Uterus (tissue), 4 donors: ENCODE measurements around the gene PCDHGA1. TPM values are rescaled to one million over a fixed set of nuclear protein-coding genes. Genes with fewer than 3 reads are reported as not detected.
"Not testable (repeated sequence)": the region's sequence is repeated elsewhere in the genome, so short reads cannot be mapped to it uniquely, and the experiment has no call there.

ENCODE experiments used
- DNase-seq, 2 donors: peaks; one replicate each; pipeline ENCODE4 v3.0.0-alpha.2; 2019 to 2020
- H3K27ac ChIP-seq, 2 donors: fragments of 200-600 bp; sonication (generic); 1 replicate in 1 of 2; 2 replicates in 1 of 2; pipeline ENCODE4 v1.5.1; 2016 to 2018
- H3K27me3 ChIP-seq, 2 donors: fragments of 200-600 bp; sonication (generic); one replicate each; pipeline ENCODE4 v1.5.1; 2018 to 2019; ENCODE audit warnings: control low read depth in 1 of 2
- H3K36me3 ChIP-seq, 2 donors: fragments of 200-600 bp; sonication (generic); one replicate each; pipeline ENCODE4 v1.5.1; 2019; ENCODE audit warnings: control low read depth in 1 of 2
- H3K4me1 ChIP-seq, 2 donors: fragments of 200-600 bp; sonication (generic); one replicate each; pipeline ENCODE4 v1.5.1; 2018 to 2019; ENCODE audit warnings: control low read depth in 1 of 2
- H3K4me3 ChIP-seq, 2 donors: fragments of 200-600 bp; sonication (generic); 1 replicate in 1 of 2; 2 replicates in 1 of 2; pipeline ENCODE4 v1.5.1; 2018 to 2019; ENCODE audit warnings: mild to moderate bottlenecking in 1 of 2
- H3K9me3 ChIP-seq, 2 donors: fragments of 200-600 bp; sonication (generic); one replicate each; pipeline ENCODE4 v1.5.1; 2019; ENCODE audit warnings: control low read depth in 1 of 2
- CTCF ChIP-seq, 4 experiments: fragments of 200-600 bp in 2 of 4; fragments of 450-650 bp in 2 of 4; sonication (generic) in 2 of 4; IDR thresholded peaks; one replicate each; pipeline ENCODE4 v1.5.1; 2016 to 2019; ENCODE audit warnings: antibody characterized with exemption in 4 of 4, mild to moderate bottlenecking in 2 of 4, moderate library complexity in 1 of 4
- POLR2A ChIP-seq, 2 donors: fragments of 450-650 bp; IDR thresholded peaks; one replicate each; pipeline ENCODE4 v1.6.1; 2016; ENCODE audit warnings: antibody characterized with exemption in 2 of 2, mild to moderate bottlenecking in 1 of 2, moderate library complexity in 1 of 2
- intact Hi-C: fragments of 100-400 bp; cut with DNase I; formaldehyde crosslinking; loops from one replicate; pipeline ENCODE4 v1.15.1; 2023; ENCODE audit warnings: low total_unique reads
- total RNA-seq, 4 donors: library from RNA; depleted of rRNA in 3 of 4; stranded (reverse); fragments of >200 nt in 3 of 4; gene quantifications; one replicate each; pipeline versions ENCODE4 v1.1.0 to v1.2.4, GENCODE V29; 2014 to 2023
- donor health status: DM: yes; HTN: yes; CAD: no.

The PCDHGA1 gene
- total RNA-seq = 1 to 10 TPM in 2 of 4 donors, under 1 TPM in 2; under 0.01 to 3.3 (median 1.5) TPM

GRCh38 chr5:141330299-141331080, at the start of gene PCDHGA1:
Gene PCDHGA1, plus strand, starts transcription at chr5:141330514.
- H3K4me3 ChIP-seq = no peak within 1 kb of the TSS
- H3K27ac ChIP-seq = no peak within 1 kb of the TSS
- TF ChIP-seq CTCF (IDR thresholded peaks at IDR 0.05) = no peak
- no peak for TF ChIP-seq POLR2A (IDR thresholded peaks at IDR 0.05)
- intact Hi-C loops = no loop called here
- no peaks in the 10 kb centered on the region for H3K27me3 ChIP-seq
- no peaks in the 10 kb centered on the region for H3K36me3 ChIP-seq
- peaks cover 0 to 41% of the 10 kb centered on the region in 2 donors for H3K9me3 ChIP-seq
- H3K4me1 ChIP-seq = no peaks in the 10 kb centered on the region
- no peak for DNase-seq

GRCh38 chr5:141298376-141298775, 31.9 kb upstream of the PCDHGA1 start:
- Histone ChIP-seq H3K27ac (no peak overlapping the region), H3K4me1 (no peaks in the 10 kb centered on the region), H3K4me3 (no peak overlapping the region), H3K27me3 (no peaks in the 10 kb centered on the region), H3K36me3 (no peaks in the 10 kb centered on the region), H3K9me3 (peaks cover 0 to 58% of the 10 kb centered on the region in 2 donors)
- no peak for DNase-seq
- intact Hi-C loops = no loop called here
- TF ChIP-seq POLR2A (IDR thresholded peaks at IDR 0.05) (no peak), CTCF (IDR thresholded peaks at IDR 0.05) (no peak)

- TF ChIP-seq POLR2A (IDR thresholded peaks at IDR 0.05) (no peak), CTCF (IDR thresholded peaks at IDR 0.05) (no peak)
- Histone ChIP-seq H3K4me3 (no peak within 1 kb of the TSS), H3K4me1 (no peaks in the 10 kb centered on the region), H3K36me3 (no peaks in the 10 kb centered on the region), H3K27me3 (no peaks in the 10 kb centered on the region), H3K9me3 (peaks cover 0 to 79% of the 10 kb centered on the region in 2 donors), H3K27ac (no peak within 1 kb of the TSS)
- DNase-seq = no peak
- intact Hi-C loops = no loop called here
Measured at GRCh38 chr5:141303756-141304155, 26.6 kb upstream of the PCDHGA1 start, which contains the start of gene SLC25A2. Gene SLC25A2, minus strand, starts transcription at chr5:141304049. Its CDS starts 184 bp downstream, at chr5:141303865.

- DNase-seq = no peak
- Histone ChIP-seq H3K9me3 (peaks cover 0 to 90% of the 10 kb centered on the region in 2 donors), H3K4me3 (no peak overlapping the region), H3K27ac (no peak overlapping the region), H3K36me3 (no peaks in the 10 kb centered on the region), H3K4me1 (no peaks in the 10 kb centered on the region), H3K27me3 (no peaks in the 10 kb centered on the region)
- TF ChIP-seq CTCF (IDR thresholded peaks at IDR 0.05) (no peak), POLR2A (IDR thresholded peaks at IDR 0.05) (no peak)
- intact Hi-C loops = no loop called here
Measured at GRCh38 chr5:141306630-141307029, 23.7 kb upstream of the PCDHGA1 start.

GRCh38 chr5:141313711-141314110, 16.6 kb upstream of the PCDHGA1 start:
- intact Hi-C loops = no loop called here
- H3K27me3 ChIP-seq = no peaks in the 10 kb centered on the region
- H3K9me3 ChIP-seq = peaks cover 10 to 94% of the 10 kb centered on the region in 2 donors
- H3K36me3 ChIP-seq = no peaks in the 10 kb centered on the region
- TF ChIP-seq CTCF (IDR thresholded peaks at IDR 0.05) (no peak), POLR2A (IDR thresholded peaks at IDR 0.05) (no peak)
- DNase-seq = no peak
- no peak overlapping the region for H3K27ac ChIP-seq
- no peak overlapping the region for H3K4me3 ChIP-seq
- H3K4me1 ChIP-seq = no peaks in the 10 kb centered on the region

GRCh38 chr5:141316963-141317362, 13.4 kb upstream of the PCDHGA1 start:
- intact Hi-C loops, H3K4me1 ChIP-seq, H3K27me3 ChIP-seq, H3K36me3 ChIP-seq, DNase-seq, H3K4me3 ChIP-seq, H3K27ac ChIP-seq: not testable (repeated sequence)
- H3K9me3 ChIP-seq = peaks cover 14 to 86% of the 10 kb centered on the region in 2 donors
